Islet of Langerhans (tissue), 1 donor: ENCODE results near the gene DCAF17.

Source experiments
- FAIRE-seq: peaks from one replicate; lab custom pipeline; 2011; peaks lifted over from hg19 to GRCh38; lab: Jason Lieb, UNC

The DCAF17 gene

DNA sequence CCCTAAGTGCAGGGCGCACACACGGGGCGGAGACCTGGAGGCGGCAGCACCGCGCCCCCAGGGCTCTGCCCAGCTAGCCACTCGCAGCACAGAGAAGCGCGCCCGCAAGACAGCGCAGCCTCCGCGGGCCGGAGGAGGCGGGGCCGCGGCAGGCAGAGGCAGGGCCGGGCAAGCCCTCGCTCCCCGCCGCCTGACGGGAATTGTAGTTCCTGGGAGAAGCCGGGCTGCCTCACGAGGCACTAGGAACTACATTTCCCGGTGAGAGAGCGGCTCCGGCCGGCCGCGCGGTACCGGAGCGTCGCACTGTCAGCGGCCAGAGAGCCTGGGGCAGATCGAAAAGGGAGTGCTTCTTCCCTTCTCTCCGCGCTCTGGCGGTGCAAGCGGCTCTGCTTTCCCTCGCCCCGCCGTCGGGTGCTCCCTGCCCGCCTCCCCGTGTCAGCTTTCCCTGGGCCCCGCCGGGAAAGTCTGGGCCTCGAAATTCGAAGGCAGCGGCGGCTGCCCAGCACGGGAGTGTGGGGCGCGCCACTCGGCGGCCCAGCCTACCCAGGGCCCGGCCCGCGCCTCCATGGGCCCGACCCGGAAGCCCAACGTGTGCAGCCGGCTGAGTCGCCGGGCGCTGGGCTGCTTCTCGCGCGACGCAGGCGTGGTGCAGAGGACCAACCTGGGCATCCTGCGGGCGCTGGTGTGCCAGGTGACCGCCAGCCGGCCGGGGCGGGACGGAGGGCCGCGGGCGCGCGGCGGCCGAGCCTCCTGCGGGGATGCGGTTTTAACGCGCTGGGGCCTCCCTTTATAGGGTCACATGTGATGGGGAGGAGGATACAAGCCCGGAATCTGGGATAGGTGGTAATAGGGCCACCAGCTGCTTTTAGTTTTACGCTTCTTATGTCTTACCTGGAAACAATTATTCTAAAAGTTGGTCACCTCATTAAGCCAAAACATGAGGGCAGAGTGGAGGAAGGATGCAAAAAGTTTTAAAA lies at the start of gene DCAF17:
Gene DCAF17, plus strand, starts transcription at position 214 of the 977 bp plus-strand sequence. Its CDS starts 352 bp downstream, at position 566.
- no peak for FAIRE-seq

DNA sequence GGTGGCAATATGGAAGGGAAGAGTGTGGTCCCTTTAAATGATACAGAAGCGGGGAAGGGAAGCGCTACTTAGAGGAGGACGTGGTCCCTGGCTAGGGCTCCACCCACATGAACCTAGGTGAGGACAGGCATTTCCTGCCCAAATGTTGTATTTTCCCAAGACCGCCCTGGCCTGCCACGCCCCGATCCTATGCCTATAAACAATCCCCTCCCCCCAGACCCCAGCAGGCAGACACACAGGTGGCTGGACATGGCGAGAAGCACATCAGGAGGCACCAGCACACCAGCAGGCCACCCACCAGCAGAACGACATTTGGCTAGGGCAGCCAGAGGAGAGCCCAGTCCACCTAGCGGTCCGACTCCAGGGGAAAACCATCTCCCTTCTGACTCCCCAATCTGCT lies 47.4 kb upstream of the DCAF17 start:
- no peak for FAIRE-seq

DNA sequence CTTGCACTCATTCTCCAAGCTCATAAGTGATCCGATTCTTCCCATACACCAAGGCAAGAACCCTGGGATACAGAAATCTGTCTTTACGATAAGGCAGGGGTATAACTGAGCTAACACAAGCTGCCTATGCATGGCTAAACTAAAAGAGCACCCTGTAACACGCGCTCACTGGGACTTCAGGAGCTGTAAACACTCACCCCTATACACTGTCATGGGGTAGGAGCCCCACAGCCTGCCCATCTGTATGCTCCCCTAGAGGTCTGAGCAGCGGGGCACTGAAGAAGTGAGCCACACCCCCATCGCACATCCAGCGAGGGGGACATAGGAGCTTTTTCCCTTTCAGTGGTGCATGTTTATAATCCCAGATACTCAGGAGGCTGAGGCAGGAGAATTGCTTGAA lies 47.0 kb upstream of the DCAF17 start:
- no peak for FAIRE-seq

GRCh38 chr2:171389325-171389724 lies 44.7 kb upstream of the DCAF17 start:
- FAIRE-seq, result no peak

GRCh38 chr2:171389780-171390179 lies 44.2 kb upstream of the DCAF17 start:
- no peak for FAIRE-seq

GRCh38 chr2:171390941-171391516 lies 43.0 kb upstream of the DCAF17 start:
- FAIRE-seq, result no peak

- FAIRE-seq, result no peak
Observed at GRCh38 chr2:171391532-171391931, 42.5 kb upstream of the DCAF17 start.

DNA sequence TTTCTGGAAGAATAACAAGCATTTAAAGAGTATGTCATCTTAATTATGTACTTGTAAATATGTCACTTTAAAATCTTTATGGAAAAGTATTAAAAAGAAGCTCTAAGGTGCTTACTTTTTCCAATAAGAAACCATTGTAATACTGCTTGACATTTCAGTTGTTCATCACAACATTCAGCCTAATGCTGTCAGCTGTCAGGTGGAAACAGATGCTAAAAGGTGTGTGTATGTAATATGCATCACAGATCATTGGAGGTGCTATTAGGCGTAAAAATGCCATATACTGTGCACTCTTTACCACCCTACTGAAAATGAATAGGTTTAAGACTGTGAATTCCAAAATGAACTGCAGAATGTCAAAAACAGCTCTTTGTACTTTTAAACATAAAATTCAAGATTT lies 40.5 kb upstream of the DCAF17 start:
- peak; percentile 86 for FAIRE-seq

GRCh38 chr2:171394164-171394740 lies 39.8 kb upstream of the DCAF17 start:
- no peak for FAIRE-seq

GRCh38 chr2:171399292-171399691 lies 34.7 kb upstream of the DCAF17 start:
- no peak for FAIRE-seq

DNA sequence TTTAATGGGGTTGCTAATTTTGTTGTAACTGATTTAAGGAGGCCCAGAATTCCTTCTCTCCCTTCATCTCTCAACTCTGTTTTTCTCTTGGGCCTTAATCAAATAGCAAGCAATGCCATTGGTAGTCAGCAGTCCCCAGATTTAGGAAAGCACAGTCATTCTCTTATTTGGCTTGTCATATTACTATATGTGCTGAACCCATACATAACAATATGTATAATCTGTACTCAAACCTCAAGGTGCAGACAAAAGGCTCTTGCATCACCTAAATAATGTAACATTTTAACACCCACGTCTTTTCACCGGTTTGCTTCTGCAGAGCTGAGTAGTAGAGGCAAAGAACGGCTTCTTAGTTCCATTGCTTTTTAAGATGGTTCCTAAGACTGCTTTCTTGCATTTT lies 33.6 kb upstream of the DCAF17 start:
- no peak for FAIRE-seq

- FAIRE-seq, result peak; percentile 43
Observed at GRCh38 chr2:171401947-171402346, 32.1 kb upstream of the DCAF17 start.

DNA sequence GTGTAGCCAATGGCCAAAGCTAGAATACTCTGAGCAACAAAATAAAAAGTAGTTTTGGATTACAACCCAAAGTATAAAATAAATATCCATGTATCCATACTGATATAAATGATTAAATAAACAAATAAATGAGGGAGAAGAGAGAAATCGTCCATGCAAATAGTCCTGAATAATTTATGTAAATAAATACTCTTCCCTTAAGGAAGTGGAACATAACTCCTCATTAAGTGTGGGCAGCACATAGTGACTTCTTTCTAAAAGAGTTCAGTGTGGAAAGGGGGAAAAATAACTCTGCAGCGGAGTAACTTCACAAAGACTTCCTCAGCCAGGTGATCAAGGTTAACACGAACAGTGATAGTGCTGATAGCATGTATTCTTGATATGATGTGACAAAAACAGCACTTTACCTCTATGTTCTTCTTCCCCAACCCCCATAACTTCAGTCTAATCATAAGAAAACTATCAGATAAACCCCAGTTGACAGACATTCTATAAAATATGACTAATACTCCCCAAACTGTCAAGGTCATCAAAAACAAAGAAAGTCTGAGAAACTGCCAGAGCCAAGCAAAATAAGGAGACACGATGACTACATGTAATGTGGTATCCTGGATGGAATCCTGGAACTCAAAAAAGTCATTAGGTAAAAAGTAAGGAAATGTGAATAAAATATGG lies 31.0 kb upstream of the DCAF17 start:
- FAIRE-seq, result peak; percentile 33

DNA sequence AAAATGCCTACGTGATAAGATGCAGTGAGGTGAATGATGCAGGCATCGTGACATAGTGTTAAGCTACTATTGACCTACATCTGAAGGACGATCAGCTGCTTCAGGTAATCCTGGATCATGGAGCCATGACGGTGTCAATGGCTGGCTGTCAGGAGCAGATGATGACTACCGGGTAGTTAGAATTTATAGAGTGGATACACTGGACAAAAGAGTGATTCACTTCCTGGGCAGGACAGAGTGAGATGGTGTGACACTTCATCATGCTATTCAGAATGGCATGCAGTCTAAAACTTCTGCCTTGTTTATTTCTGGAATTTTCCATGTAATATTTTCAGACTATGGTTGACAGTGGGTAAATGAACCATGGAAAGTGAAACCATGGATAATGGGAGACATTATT lies 29.8 kb upstream of the DCAF17 start:
- peak; percentile 72 for FAIRE-seq

- no peak for FAIRE-seq
Observed at GRCh38 chr2:171404719-171405118, 29.3 kb upstream of the DCAF17 start.

- no peak for FAIRE-seq
Observed at GRCh38 chr2:171405546-171405945, 28.5 kb upstream of the DCAF17 start.

DNA sequence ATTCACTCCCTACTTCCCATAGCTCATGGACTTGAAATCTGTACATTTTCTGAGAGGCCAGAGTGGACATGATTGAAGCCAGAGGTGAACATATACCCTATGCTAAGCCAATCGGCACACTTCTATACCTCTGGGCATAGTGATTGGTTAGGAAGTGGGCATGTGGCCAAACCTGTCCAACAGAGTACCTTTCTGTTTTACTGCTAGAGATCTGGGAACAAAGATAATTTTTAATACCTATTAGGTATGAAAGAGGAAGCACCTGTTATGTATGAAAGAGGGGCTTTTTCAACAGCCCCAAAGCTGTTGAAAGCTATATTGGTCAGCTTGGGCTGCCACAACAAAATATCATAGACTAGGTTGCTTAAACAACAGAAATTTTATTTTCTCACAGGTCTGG lies 28.0 kb upstream of the DCAF17 start:
- FAIRE-seq, result no peak

DNA sequence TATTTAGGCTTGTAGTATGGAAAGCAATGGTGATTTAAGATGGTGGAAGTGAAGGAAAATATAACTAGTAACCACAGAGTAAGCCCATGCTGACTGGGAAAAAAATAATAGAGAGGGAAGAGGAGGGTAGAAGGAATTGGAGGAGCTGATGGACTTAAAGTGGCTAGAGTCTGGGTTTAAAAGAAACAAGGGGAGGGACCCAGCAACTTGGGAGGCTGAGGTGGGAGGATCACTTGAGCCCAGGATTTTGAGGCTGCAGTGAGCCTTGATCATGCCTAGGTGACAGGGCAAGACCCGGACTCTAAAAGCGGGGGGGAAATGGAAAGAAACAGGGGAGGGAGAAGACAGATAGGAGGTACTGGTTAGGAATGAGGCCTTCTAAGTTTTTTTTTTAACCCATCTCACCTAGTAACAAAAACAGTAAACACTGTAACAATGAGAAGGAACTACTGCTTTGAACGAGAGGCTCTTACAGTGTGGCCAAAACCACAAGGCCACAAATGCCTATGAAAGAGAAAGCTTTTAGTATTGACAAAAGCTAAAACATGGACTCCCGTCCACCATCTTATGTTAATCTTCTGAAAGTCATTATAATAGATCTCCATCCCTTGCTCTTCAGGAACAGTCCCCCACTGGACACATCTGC lies 26.9 kb upstream of the DCAF17 start:
- FAIRE-seq, result no peak

- FAIRE-seq, result no peak
Observed at GRCh38 chr2:171407676-171408044, 26.4 kb upstream of the DCAF17 start.

- FAIRE-seq, result no peak
Observed at GRCh38 chr2:171409436-171409971, 24.5 kb upstream of the DCAF17 start.

- FAIRE-seq, result no peak
Observed at GRCh38 chr2:171410101-171410500, 23.9 kb upstream of the DCAF17 start.

GRCh38 chr2:171410624-171411023 lies 23.4 kb upstream of the DCAF17 start:
- no peak for FAIRE-seq
